ENCODE results near the gene DNMBP. TPM values are rescaled to one million over a fixed set of nuclear protein-coding genes. Genes with fewer than 3 reads are reported as not detected.

DNMBP gene, protein sequence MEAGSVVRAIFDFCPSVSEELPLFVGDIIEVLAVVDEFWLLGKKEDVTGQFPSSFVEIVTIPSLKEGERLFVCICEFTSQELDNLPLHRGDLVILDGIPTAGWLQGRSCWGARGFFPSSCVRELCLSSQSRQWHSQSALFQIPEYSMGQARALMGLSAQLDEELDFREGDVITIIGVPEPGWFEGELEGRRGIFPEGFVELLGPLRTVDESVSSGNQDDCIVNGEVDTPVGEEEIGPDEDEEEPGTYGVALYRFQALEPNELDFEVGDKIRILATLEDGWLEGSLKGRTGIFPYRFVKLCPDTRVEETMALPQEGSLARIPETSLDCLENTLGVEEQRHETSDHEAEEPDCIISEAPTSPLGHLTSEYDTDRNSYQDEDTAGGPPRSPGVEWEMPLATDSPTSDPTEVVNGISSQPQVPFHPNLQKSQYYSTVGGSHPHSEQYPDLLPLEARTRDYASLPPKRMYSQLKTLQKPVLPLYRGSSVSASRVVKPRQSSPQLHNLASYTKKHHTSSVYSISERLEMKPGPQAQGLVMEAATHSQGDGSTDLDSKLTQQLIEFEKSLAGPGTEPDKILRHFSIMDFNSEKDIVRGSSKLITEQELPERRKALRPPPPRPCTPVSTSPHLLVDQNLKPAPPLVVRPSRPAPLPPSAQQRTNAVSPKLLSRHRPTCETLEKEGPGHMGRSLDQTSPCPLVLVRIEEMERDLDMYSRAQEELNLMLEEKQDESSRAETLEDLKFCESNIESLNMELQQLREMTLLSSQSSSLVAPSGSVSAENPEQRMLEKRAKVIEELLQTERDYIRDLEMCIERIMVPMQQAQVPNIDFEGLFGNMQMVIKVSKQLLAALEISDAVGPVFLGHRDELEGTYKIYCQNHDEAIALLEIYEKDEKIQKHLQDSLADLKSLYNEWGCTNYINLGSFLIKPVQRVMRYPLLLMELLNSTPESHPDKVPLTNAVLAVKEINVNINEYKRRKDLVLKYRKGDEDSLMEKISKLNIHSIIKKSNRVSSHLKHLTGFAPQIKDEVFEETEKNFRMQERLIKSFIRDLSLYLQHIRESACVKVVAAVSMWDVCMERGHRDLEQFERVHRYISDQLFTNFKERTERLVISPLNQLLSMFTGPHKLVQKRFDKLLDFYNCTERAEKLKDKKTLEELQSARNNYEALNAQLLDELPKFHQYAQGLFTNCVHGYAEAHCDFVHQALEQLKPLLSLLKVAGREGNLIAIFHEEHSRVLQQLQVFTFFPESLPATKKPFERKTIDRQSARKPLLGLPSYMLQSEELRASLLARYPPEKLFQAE (N-terminal part only)
- 30.8 to 42.5 TPM (median 35.4 TPM) in 5 replicates for total RNA-seq (2022; extraction: Qiagen RNA extraction; ENCODE audit: low read depth)

DNA sequence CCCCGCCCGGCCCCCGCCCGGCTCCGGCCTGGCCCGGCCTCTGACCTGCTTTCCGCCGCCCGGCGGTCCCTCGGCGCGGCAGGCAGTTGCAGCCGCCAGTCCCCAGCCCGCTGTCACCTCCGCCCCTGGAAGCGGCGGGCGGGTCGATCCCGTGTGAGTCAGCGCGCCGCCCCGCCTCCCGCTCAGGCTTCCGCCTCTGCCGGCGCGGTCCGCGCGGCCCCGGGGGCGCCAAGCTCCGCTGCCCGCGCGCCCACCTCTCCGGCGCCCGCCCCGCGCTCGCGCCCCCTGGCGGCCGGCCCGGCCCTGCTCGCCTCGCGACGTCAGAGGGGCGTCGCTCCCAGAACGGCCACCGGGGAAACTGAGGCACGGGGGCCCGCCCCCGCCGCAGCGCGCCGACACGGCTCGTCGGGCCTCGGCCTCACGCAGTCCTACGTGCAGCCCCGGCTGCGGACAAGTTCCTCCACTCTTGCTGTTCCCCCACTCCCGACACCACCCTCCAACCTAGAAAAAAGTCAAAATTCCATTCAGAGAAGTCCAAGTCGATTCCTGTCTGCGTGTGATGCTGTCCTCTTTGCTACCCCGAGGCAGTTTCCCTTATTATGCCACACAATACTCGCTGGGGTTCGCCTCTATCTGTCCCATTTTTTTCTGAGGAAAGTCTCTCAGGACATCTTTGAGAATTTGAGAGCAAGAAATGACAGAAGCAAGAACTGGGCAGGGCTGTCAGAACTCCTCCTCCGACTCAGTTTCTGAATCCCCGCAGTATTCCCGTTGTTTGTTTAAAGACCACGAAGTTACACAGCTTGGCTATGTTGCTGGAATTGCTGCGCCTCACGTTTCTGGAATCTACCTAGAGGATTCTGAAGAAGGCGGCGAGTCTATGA is at the start of gene DNMBP:
TSS of gene DNMBP (minus strand) at position 155 of the 884 bp plus-strand sequence. CDS start 37,823 bp downstream, outside the sequence.

Other genes with a start within 250 kb of the DNMBP start
- gene ABCC2, start 227.3 kb downstream of the DNMBP start, total RNA-seq (2022; extraction: Qiagen RNA extraction; ENCODE audit: low read depth): 141 to 192 TPM (median 172 TPM) in 5 replicates
- gene CPN1, start 71.9 kb upstream of the DNMBP start, total RNA-seq (2022; extraction: Qiagen RNA extraction; ENCODE audit: low read depth): 0.16 to 0.60 TPM (median 0.41 TPM) in 5 replicates
- 47.4 to 61.2 TPM (median 59.8 TPM) in 5 replicates for gene ERLIN1, start 176.1 kb upstream of the DNMBP start, total RNA-seq (2022; extraction: Qiagen RNA extraction; ENCODE audit: low read depth)
- 22.0 to 28.4 TPM (median 24.4 TPM) in 5 replicates for gene CHUK, start 219.6 kb upstream of the DNMBP start, total RNA-seq (2022; extraction: Qiagen RNA extraction; ENCODE audit: low read depth)